ENCODE measurements around the gene H19.

The H19 gene

DNA sequence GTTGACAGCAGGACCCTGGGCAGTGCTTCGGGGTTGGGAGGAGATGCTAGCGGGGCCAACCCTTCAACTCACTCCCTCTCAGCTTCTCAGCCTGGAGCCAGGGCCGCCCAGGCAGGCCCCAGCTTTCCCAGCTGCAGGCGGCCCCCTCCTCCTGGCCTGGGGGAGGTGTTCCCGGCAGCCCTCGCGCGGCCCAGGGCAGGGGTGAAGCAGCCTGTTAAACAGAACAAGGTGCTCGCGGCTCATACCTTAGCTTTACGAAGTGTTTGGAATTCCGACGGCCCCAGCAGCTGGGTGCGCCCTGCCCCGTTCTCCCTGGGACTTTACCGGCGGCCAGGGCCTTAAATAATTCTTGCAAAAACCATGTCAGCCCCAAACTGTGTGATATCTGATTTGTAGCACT lies 33.3 kb downstream of the H19 start:
- Histone ChIP-seq H3K9me3 (ENCODE audit: control insufficient read depth, low read depth, low read length) (no peaks in the 10 kb centered on the region), H3K4me3 (ENCODE audit: low read length) (no peak overlapping the region), H3K27me3 (ENCODE audit: control insufficient read depth, insufficient read depth, low read length) (no peaks in the 10 kb centered on the region), H3K36me3 (ENCODE audit: control insufficient read depth, low read depth, low read length) (no peaks in the 10 kb centered on the region), H3K27ac (ENCODE audit: low read length) (no peak overlapping the region), H3K9ac (ENCODE audit: low read length) (no peak overlapping the region), H3K4me1 (ENCODE audit: control insufficient read depth, low read depth, low read length) (no peaks in the 10 kb centered on the region)

DNA sequence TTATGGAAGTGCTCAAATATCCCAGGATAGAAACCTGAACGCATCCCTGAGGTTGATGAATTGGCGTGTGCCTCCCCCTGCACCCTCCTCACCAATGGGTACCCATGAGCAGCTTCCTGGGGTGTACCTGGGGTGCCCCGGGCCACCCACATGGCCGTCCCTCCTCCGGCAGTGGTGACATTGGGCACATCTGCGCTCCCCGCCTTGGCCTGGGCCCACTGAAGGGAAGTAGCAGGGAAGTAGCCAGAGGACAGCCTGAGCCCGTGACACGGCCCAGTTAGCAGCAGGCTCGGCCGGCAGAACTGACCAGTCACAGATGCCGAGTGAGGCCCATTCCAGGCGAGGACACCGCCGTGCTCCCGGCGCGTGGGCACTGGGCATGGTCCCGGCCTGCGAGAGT lies 33.8 kb downstream of the H19 start:
- Histone ChIP-seq H3K27ac (ENCODE audit: low read length) (no peak overlapping the region), H3K4me3 (ENCODE audit: low read length) (no peak overlapping the region), H3K9me3 (ENCODE audit: control insufficient read depth, low read depth, low read length) (no peaks in the 10 kb centered on the region), H3K9ac (ENCODE audit: low read length) (no peak overlapping the region), H3K36me3 (ENCODE audit: control insufficient read depth, low read depth, low read length) (no peaks in the 10 kb centered on the region), H3K27me3 (ENCODE audit: control insufficient read depth, insufficient read depth, low read length) (no peaks in the 10 kb centered on the region), H3K4me1 (ENCODE audit: control insufficient read depth, low read depth, low read length) (no peaks in the 10 kb centered on the region)

DNA sequence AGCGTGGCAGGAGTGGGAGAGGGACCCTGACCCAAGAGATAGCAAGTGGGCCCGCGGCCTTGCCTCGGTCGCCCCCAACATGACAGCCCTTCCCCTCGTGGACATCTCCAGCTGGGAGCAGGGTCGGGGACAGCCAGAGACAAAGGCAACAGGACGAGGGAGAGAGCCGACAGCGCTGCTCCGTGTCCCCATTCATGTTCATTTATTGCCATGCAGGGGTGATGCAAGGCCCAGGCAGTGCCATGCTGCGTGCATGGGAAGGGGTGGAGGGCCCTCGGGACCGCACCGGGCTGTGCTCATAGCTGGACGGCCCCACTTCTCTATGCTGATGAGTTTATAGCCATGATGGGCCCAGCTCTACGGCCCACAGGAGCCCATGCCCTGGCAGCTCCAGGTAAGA lies 37.9 kb downstream of the H19 start:
- H3K27ac ChIP-seq (ENCODE audit: low read length), result no peak overlapping the region
- H3K27me3 ChIP-seq (ENCODE audit: control insufficient read depth, insufficient read depth, low read length), result no peaks in the 10 kb centered on the region
- H3K9ac ChIP-seq (ENCODE audit: low read length), result no peak overlapping the region
- no peak overlapping the region for H3K4me3 ChIP-seq (ENCODE audit: low read length)
- H3K9me3 ChIP-seq (ENCODE audit: control insufficient read depth, low read depth, low read length), result no peaks in the 10 kb centered on the region
- H3K4me1 ChIP-seq (ENCODE audit: control insufficient read depth, low read depth, low read length), result no peaks in the 10 kb centered on the region
- H3K36me3 ChIP-seq (ENCODE audit: control insufficient read depth, low read depth, low read length), result no peaks in the 10 kb centered on the region

DNA sequence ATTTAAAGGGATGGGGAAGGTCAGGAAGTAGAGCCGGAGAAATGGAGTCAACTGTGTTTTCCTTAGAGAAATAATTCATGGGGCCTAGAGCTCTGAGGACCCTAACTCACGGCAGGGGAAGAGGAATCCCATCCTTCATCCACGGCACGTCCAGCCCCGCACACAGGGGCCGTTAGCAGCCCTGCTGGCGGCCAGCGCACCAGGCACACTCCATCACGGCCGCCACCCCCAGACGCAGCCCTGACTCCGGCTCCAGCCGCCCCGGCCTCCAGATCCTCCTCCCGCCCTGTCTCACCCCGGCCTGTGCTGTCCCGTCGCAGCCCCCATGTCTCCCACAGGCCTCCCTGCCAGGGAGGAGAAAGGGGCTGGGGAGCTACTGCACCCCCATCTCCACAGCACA lies 39.3 kb downstream of the H19 start:
- H3K4me3 ChIP-seq (ENCODE audit: low read length), result no peak overlapping the region
- no peaks in the 10 kb centered on the region for H3K9me3 ChIP-seq (ENCODE audit: control insufficient read depth, low read depth, low read length)
- no peak overlapping the region for H3K9ac ChIP-seq (ENCODE audit: low read length)
- no peak overlapping the region for H3K27ac ChIP-seq (ENCODE audit: low read length)
- H3K27me3 ChIP-seq (ENCODE audit: control insufficient read depth, insufficient read depth, low read length), result no peaks in the 10 kb centered on the region
- H3K4me1 ChIP-seq (ENCODE audit: control insufficient read depth, low read depth, low read length), result no peaks in the 10 kb centered on the region
- H3K36me3 ChIP-seq (ENCODE audit: control insufficient read depth, low read depth, low read length), result no peaks in the 10 kb centered on the region

DNA sequence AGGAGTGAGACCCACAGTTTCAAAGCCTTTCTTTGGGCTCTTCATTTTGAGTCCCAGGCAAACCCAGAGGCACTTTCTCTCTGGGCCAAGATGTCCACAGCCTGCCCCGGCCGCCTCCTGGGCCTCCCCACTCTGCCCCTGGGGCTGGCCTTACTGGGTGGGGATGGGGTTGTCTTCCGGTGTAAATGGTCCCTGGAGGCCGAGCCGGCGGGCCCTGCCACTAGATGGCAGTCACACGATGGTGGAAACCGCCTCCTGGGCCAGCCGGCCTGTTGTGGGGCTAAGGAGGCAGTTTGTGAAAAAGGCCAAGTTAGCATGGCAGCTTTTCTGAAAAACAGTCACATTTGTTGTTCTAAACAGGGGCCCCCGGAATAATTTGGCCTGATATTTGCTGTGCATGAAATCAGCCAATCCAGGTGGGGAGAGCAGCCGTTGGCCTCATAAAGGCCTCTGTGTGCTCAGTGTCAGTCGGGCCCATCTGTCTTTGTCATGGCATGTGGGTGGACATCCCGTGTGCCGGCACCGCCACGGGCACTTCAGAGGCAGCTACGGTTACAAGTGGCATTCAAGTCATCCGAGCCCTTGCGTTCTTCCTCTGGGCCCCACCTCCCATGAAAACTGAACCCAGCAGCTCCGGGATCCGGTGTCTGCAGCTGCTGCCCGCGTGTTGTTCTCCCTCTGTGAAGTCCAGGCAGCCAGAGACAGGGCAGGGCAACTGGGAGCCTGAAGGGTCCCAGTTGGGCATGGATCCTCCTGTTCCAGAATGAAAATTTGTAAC lies 44.0 kb downstream of the H19 start:
- H3K9ac ChIP-seq (ENCODE audit: low read length), result no peak overlapping the region
- no peak overlapping the region for H3K4me3 ChIP-seq (ENCODE audit: low read length)
- H3K27ac ChIP-seq (ENCODE audit: low read length), result no peak overlapping the region
- H3K27me3 ChIP-seq (ENCODE audit: control insufficient read depth, insufficient read depth, low read length), result no peaks in the 10 kb centered on the region
- no peaks in the 10 kb centered on the region for H3K9me3 ChIP-seq (ENCODE audit: control insufficient read depth, low read depth, low read length)
- H3K36me3 ChIP-seq (ENCODE audit: control insufficient read depth, low read depth, low read length), result no peaks in the 10 kb centered on the region
- no peaks in the 10 kb centered on the region for H3K4me1 ChIP-seq (ENCODE audit: control insufficient read depth, low read depth, low read length)

DNA sequence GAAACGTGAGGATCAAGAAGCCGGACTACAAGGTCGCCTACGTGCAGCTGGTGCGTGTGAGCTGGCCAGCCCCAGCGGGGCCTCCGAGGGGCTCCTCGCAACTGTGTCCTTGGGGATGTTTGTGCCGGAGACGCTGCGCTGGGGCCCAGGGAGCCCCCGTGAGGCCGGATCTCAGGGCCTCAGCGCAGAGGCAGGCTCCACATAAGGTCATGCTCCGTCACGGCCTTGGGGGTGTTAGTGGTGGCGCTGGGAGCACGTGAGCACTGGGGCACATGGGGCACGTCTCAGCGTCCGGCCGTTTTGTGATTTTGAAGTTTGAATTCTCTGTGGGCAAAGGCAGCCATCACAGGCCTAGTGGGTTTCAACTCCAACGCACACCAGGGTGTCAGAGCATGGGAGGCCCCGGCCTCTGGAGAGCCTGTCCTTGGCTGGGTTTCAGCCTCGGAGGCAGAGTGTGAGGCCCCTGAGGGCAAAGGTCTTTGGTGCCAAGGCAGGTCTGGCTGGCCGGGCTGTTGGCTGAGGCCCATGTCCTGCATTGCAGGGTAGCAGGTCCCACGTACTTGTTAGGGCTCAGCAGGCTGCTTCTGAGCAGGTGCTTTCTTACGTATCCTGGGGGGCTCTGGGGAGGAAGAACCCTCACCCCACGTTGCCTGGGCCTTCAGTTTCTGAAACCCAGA lies 44.7 kb downstream of the H19 start:
- H3K4me1 ChIP-seq (ENCODE audit: control insufficient read depth, low read depth, low read length), result no peaks in the 10 kb centered on the region
- H3K9ac ChIP-seq (ENCODE audit: low read length), result no peak overlapping the region
- H3K27ac ChIP-seq (ENCODE audit: low read length), result no peak overlapping the region
- no peaks in the 10 kb centered on the region for H3K9me3 ChIP-seq (ENCODE audit: control insufficient read depth, low read depth, low read length)
- no peaks in the 10 kb centered on the region for H3K36me3 ChIP-seq (ENCODE audit: control insufficient read depth, low read depth, low read length)
- H3K4me3 ChIP-seq (ENCODE audit: low read length), result no peak overlapping the region
- no peaks in the 10 kb centered on the region for H3K27me3 ChIP-seq (ENCODE audit: control insufficient read depth, insufficient read depth, low read length)

DNA sequence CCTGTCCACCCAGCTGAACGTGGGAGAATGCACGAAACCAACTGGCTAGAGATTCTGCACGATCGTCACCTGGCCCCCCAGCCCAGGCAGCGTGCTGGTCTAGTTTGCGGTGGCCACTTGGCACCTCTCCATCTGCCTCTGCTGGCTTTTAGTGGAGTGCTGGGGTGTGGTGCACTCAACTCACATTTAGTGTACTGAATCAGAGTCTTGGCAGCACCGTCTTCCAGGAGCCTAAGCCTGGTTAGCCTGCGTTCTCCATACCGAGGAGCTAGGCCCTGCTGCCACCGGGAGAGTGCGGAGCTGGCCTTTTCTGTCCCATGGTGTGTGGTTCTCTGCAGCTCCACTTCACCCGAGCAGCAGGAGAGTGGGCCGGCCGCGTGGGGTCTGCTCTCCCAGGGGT lies 47.7 kb downstream of the H19 start:
- Histone ChIP-seq H3K36me3 (ENCODE audit: control insufficient read depth, low read depth, low read length) (no peaks in the 10 kb centered on the region), H3K9ac (ENCODE audit: low read length) (no peak overlapping the region), H3K27ac (ENCODE audit: low read length) (no peak overlapping the region), H3K27me3 (ENCODE audit: control insufficient read depth, insufficient read depth, low read length) (no peaks in the 10 kb centered on the region), H3K4me1 (ENCODE audit: control insufficient read depth, low read depth, low read length) (no peaks in the 10 kb centered on the region), H3K4me3 (ENCODE audit: low read length) (no peak overlapping the region), H3K9me3 (ENCODE audit: control insufficient read depth, low read depth, low read length) (no peaks in the 10 kb centered on the region)

DNA sequence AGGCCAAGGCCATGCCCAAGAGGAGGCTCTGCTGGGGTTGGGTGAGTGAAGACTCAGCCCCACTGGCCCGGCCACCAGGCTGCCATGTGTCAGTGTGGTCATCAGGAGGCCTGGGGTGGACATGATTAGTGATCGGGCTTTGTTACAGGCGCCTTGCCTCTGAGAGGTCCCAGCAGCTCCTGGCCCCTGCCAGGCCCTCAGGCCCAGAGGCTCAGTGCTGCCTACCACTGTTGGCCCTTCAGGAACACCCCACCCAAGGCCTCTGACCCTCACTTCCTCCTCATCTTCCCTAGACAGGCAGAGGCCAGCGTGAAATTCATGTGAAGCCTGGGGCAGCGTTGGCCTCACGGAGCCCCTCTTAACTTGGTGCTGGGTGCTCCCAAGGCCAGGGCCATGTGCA lies 48.3 kb downstream of the H19 start:
- no peaks in the 10 kb centered on the region for H3K4me1 ChIP-seq (ENCODE audit: control insufficient read depth, low read depth, low read length)
- no peaks in the 10 kb centered on the region for H3K27me3 ChIP-seq (ENCODE audit: control insufficient read depth, insufficient read depth, low read length)
- H3K9me3 ChIP-seq (ENCODE audit: control insufficient read depth, low read depth, low read length), result no peaks in the 10 kb centered on the region
- H3K27ac ChIP-seq (ENCODE audit: low read length), result no peak overlapping the region
- no peak overlapping the region for H3K4me3 ChIP-seq (ENCODE audit: low read length)
- no peaks in the 10 kb centered on the region for H3K36me3 ChIP-seq (ENCODE audit: control insufficient read depth, low read depth, low read length)
- no peak overlapping the region for H3K9ac ChIP-seq (ENCODE audit: low read length)

DNA sequence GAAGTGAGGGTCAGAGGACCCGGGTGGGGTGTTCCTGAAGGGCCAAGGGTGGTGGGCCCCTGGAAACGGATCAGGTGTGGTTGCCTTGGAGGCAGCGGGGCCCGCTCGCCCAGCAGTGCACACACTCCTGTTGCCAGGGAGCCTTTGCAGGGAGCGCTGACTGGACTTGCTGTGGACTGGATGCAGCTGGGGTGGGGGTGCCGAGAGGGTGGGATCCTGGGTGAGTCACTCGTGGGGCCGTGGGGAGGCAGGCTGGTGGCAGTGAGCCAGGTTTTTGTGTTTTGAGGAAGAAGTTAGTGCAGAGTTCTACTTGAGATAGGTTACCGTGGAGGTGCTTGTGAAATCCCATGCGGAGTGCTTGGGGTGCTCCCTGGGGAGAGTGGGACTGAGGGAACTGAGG lies 49.3 kb downstream of the H19 start:
- Histone ChIP-seq H3K27ac (ENCODE audit: low read length) (no peak overlapping the region), H3K36me3 (ENCODE audit: control insufficient read depth, low read depth, low read length) (no peaks in the 10 kb centered on the region), H3K9ac (ENCODE audit: low read length) (no peak overlapping the region), H3K4me1 (ENCODE audit: control insufficient read depth, low read depth, low read length) (no peaks in the 10 kb centered on the region), H3K4me3 (ENCODE audit: low read length) (no peak overlapping the region), H3K27me3 (ENCODE audit: control insufficient read depth, insufficient read depth, low read length) (no peaks in the 10 kb centered on the region), H3K9me3 (ENCODE audit: control insufficient read depth, low read depth, low read length) (no peaks in the 10 kb centered on the region)

DNA sequence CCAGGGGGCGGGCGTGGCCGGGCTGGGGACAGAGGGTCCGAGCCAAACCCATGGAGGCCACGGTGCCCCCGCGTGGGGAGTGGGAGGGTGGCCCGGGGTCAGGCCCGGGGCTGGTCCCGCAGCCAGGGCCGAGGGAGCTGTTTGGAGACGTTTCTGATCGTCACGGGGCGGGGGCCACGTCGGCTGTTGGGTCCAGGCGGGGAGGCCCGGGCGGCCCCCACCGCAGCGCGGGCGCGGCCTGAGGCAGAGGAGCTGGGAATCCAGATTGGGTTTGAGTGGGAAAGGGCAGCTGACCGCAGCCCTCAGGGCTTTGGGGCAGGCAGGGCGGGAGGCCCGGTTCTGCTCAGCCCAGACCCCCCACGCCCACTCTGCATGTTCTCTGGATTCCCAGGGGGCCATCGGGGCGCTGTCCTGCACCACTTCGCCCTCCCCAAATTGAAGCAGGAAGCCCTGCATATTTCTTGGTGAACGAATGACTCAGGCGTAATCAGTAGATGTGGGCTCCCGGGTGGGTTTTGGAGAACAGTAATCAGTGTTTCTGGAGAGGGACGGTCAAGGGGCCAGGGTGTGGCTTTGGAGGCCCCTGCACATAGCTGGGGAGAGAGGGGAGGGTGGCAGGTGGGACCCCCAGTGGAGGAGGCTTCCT lies 49.9 kb downstream of the H19 start:
- Histone ChIP-seq H3K4me1 (ENCODE audit: control insufficient read depth, low read depth, low read length) (no peaks in the 10 kb centered on the region), H3K27me3 (ENCODE audit: control insufficient read depth, insufficient read depth, low read length) (no peaks in the 10 kb centered on the region), H3K4me3 (ENCODE audit: low read length) (no peak overlapping the region), H3K27ac (ENCODE audit: low read length) (no peak overlapping the region), H3K36me3 (ENCODE audit: control insufficient read depth, low read depth, low read length) (no peaks in the 10 kb centered on the region), H3K9ac (ENCODE audit: low read length) (no peak overlapping the region), H3K9me3 (ENCODE audit: control insufficient read depth, low read depth, low read length) (no peaks in the 10 kb centered on the region)

DNA sequence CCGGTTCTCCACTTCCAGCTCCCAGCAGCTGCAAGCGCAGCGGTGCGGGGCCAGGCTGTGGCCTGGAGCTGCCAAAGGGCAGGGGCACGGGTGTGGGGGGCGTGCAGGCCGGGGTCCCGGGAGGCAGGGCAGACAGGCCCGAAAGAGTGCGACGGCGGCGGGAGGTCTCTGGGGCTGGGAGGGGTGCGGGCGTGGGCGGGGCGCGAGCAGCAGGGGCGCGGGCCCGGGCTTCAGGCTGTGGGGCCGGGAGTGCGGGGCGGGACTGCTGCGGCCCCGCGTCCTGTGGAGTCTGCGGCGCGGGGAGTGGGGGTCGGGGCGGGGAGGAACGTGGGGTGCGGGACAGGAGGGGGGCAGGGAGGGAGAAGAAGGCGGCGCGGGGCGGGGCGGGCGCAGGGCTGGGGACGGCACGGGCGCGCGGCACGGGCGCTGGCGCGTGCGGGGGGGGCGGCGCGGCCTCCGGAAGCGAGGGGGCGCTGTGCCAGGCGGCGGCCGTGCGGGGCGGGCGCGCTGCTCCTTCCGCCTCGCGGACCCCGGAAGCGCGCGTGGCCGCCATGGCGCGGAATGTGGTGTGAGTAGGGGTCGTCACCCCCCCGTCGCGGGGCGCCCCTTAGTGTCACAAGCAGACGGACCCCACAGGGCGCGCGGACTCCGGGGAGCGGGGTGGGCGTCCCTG lies 50.7 kb downstream of the H19 start, which contains the start of gene MRPL23:
Gene MRPL23 (plus strand): TSS at position 521 of the 673 bp plus-strand sequence. CDS start 31 bp downstream, at position 552.
- Histone ChIP-seq H3K4me1 (ENCODE audit: control insufficient read depth, low read depth, low read length) (no peaks in the 10 kb centered on the region), H3K27me3 (ENCODE audit: control insufficient read depth, insufficient read depth, low read length) (no peaks in the 10 kb centered on the region), H3K36me3 (ENCODE audit: control insufficient read depth, low read depth, low read length) (no peaks in the 10 kb centered on the region), H3K9me3 (ENCODE audit: control insufficient read depth, low read depth, low read length) (no peaks in the 10 kb centered on the region), H3K4me3 (ENCODE audit: low read length) (no peak within 1 kb of the TSS), H3K27ac (ENCODE audit: low read length) (no peak within 1 kb of the TSS), H3K9ac (ENCODE audit: low read length) (no peak within 1 kb of the TSS)
